ENCODE results near the gene ALLC.
"Not testable (repeated sequence)": the region's sequence is repeated elsewhere in the genome, so short reads cannot be mapped to it uniquely, and the experiment has no call there.

The ALLC gene

GRCh38 chr2:3626118-3626811, 31.7 kb upstream of the ALLC start:
- no peak for DNase-seq (ENCODE audit: low spot score)

GRCh38 chr2:3626812-3627499, 31.0 kb upstream of the ALLC start:
- no peak for DNase-seq (ENCODE audit: low spot score)

- DNase-seq (ENCODE audit: low spot score), result no peak
These were observed 30.4 kb upstream of the ALLC start for GRCh38 chr2:3627500-3628100.

DNA sequence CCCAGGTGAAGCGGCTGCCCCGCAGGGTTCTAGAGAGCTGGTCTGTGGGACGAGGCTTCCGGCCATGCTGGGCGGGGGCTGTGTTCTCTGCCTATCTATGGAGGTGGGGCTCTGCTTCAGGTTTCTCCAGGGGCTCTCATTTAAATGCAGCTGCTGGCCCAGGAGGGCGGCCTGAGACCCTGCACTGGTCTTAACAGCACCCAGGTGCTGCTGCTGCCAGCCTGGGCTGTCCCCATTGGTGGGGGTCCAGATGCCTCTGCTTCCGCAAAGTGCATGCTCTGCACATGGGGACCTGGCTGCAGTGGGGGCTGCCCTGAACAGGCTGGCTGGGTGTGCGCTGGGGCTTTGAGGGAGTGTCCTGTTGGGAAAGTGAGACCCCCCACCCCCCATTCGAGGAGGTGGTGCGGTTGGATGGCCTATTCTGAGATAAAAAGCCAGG, 29.7 kb upstream of the ALLC start:
- DNase-seq (ENCODE audit: low spot score), result no peak

- DNase-seq (ENCODE audit: low spot score), result no peak
These were observed 29.2 kb upstream of the ALLC start for GRCh38 chr2:3628800-3629199.

DNA sequence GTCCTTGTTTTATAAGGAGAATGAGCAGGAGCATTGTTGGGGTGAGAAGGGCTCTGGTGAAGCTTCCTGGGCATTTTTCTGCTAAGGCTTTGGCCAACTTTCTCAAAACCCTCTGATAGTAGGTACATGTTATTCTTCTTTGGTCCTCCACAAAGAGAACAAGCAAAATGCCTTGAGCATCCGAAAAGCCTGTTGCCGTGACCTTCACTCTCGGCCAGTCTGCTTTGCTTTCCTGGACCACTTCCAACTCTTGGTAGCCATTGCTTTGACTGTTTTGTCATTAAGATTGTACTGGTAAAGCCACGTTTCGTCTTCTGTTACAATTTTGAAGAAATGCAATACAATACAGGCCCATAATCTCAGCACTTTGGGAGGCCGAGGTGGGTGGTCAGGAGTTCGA, 27.4 kb upstream of the ALLC start:
- no peak for DNase-seq (ENCODE audit: low spot score)

DNA sequence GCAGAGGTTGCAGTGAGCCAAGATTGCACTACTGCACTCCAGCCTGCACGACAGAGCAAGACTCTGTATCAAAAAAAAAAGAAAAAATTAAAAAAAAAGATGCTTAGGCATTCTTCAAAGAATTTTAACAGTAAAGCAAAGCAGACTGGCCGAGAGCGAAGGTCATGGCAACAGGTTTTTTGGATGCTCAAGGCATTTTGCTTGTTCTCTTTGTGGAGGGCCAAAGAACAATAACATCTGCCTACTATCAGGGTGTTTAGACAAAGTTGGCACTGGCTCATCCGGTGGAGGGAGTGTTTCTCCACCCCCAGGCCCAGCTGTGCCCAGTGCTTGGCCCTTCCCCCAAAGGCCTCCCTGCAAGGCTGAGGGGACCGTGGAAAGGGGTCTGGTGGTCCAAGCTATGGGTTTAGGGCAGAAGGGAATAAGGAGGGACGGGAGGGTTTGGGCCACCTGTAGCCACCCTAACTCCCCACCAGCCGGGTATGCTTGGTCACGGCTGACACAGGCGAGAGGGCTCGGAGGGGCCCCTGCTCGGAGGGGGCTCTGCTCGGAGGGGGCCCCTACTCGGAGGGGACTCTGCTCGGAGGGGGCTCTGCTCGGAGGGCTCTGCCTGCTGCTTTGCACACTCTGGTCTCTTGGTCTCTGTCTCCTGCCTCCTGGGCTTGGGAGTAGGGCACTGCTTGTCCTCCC, 26.7 kb upstream of the ALLC start:
- no peak for DNase-seq (ENCODE audit: low spot score)

DNA sequence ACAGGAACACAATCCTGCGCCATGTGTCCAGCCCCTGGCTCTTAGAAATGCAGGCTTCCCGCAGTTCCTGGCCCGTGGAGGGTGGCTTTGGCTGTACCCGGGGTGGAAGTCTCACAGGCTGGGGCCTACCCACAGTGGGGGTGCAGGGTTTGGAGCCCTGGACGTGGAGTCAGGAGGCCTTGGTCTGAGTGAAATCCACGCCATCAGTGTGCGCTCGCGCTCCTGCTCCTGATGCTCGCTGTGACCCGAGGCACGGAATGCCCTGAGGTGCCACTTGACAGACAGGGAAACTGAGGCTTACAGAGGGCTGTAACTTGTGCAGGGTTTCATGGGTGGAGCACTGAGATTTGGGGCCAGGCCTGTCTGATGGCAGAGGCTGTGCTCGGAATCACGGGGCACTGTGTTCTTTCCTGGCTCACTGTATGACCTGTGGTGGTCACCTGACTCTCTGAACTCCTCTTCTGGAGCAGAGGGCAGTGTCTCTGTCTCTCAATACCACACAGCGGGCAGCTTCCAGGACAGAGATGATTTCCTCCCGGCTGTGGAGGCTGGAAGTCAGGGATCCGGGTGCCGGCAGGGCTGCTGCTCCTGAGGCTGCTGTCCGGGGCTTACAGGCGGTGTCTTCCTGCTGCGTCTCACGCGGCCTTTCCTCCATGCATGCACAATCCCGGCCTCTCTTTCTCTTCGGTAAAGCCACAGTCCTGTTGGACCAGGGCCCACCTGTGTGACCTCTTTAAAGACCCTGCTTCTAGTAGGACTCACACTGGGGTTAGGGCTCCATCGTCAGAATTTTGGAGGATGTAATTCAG, 25.9 kb upstream of the ALLC start:
- DNase-seq (ENCODE audit: low spot score), result no peak

DNA sequence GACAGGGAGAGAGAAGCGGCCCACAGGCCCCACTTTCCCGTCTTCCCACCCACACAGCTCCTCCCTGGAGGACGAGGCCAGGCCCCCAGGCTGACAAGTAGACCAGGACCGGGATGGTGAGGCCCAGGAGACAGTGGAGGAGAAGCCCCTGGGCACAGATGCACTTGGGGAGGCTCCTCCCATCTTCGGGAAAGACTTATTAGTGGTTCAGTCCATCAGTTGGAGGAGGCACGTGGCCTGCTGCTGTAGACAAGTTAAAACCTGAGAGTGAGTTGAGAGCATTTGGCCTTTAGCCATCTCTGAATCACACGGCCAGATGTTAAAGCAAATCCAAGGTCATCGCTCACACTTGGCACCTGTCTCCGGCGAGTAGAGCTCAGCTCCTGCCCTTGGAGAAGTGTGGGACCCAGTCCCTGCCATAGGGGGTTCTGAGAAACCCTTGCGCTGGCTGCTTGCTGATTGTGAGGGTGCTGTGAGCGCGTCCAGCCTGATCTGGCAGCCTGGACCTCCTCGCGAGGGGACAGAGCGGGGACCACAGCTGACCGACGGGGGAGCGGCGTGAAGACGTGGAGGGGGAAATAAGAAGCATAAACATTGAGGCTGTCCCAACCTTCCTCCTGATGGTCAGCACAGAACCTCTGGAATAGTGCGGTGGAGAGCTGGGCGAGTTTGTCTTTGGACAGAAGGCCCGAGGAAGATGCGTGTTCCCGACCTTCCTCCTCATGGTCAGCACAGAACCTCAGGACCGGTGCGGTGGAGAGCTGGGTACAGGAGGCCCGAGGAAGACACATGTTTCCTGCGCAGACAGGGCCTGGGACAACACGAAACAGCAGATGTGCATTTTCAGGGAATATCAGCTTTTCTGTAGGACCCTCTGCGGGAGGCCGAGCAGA, 24.7 kb upstream of the ALLC start:
- no peak for DNase-seq (ENCODE audit: low spot score)

DNA sequence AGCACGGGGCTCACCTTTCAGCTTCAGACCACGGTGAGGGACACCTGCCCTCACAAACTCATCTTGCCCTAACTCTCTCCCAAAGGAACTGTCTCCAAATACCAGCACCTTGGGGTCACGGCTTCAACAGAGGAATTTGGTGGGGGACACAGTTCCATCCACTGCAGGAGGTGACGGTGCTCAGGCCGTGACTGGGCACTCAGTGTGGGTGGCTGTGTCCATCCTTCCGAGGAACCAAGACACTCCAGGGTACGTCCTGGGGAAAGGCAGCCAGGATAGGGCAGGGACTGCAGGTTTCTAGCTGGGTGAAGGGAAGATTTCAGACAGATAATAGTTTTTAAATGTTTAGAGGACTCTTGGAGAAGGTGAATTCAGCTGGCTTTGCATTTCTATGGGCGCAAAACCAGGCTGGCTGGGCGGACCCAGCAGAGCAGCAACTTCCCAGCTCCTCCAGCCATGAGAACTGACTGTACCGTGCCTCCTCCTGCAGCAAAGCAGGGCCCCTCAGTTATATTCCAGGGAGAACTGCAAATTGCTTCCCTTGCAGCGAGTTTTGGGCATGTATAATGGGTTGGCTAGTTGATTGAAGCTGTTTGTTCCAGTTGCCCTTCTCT, 23.9 kb upstream of the ALLC start:
- DNase-seq (ENCODE audit: low spot score), result no peak

- DNase-seq (ENCODE audit: low spot score), result no peak
These were observed 23.3 kb upstream of the ALLC start for GRCh38 chr2:3634596-3635121.

DNA sequence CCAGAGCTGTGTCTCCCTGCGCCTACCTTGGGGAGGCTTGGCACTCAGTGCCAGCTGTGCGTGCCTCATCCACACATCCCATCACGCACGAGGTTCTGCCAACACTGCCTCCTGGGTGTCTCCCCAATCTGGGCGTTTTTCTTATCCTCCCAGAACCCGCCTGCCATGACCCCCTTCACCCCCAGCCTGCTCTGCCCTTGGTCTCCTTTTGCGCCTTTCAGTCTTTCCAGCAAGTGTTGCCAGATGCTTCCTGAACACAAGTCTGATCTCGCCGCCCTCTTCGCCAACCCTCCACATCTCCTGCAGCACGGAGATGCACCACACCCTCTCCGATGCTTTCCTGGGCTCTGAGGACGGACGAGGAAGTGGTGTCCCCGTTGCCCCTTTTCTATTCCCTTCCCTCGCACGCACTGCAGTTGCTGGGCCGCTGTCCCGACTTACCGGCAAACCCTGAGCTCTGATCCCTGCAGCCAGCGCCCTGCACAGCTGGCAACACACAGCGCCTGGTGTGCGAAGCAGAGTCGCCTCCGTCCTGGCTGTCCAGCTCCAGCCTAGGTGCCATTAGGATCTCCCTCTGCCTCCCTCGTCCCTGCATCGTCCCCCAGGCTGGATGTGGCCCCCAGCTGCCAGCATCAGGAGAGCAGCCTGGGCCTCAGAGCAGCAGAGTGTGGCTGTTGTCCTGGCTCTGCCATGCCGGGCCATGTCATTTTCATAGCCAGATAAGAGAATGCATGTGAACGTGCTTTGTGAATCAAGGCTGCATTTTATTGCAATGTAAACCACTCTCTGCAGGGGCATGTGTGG, 22.6 kb upstream of the ALLC start:
- DNase-seq (ENCODE audit: low spot score), result no peak

DNA sequence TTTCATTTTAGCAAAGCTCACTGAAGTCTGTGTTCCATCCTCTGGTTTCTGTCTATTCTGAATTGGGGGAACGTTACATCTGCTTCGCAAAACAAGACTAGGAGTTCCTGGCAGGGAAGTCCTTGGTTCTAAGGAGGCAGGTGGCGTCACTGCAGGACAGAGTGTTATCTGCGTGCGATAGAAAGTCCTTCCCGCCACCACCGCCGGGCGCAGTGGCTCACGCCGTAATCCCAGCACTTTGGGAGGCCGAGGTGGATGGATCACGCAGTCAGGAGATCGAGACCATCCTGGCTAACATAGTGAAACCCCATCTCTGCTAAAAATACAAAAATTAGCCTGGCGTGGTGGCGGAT, 22.0 kb upstream of the ALLC start:
- DNase-seq (ENCODE audit: low spot score), result not testable (repeated sequence)

DNA sequence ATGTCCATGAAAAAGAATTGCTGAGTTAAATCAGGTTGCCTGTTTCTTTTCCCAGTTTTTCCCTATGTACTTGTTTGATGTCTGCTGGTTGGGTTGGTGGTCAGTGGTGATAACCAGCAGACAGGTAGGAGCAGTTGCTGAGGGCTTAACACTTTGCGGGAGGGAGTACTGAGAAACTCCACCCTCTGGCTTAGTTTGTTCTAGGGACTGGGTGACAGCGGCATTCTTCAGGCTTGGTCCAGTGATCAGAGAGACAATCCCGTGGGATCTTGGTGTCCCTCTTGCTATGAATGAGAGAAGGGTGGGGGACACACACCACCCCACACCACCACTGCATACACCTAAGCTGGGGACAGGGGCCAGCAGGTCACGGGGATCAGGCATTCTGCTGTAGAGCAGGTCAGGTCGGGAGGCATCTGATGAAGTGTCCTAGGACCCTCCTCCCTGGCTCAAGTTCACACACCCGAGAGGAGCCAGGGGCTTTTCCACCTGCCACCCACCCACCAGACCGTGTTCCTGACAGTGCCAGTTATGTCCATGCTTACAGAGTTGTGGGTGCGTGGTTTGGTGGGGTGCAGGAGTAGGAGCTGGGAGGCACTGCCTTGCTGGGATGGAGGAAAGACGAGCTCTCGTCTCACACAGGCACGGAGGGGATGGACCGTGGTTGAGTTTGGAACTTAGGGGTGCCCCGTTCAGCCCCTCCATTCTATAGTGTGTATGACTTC, 21.3 kb upstream of the ALLC start:
- DNase-seq (ENCODE audit: low spot score), result no peak

DNA sequence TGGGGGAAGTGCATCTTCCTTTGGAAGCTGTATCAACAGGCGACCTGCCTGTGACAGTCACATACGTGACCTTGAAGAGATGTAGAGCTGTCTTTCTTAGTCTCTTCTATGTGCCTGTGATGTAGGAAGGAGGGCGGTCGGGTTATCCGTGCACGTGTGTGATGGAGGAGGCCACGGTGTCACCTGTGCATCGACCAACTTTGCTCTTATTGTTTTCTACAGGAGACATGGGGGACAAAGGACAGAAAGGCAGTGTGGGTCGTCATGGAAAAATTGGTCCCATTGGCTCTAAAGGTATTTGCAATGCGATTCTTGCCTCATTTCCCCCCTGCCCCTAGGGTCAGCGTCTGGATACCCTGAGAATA, 20.7 kb upstream of the ALLC start:
- no peak for DNase-seq (ENCODE audit: low spot score)

GRCh38 chr2:3637692-3638455, 20.1 kb upstream of the ALLC start:
- DNase-seq (ENCODE audit: low spot score), result no peak

- DNase-seq (ENCODE audit: low spot score), result no peak
These were observed 19.6 kb upstream of the ALLC start for GRCh38 chr2:3638456-3638810.

DNA sequence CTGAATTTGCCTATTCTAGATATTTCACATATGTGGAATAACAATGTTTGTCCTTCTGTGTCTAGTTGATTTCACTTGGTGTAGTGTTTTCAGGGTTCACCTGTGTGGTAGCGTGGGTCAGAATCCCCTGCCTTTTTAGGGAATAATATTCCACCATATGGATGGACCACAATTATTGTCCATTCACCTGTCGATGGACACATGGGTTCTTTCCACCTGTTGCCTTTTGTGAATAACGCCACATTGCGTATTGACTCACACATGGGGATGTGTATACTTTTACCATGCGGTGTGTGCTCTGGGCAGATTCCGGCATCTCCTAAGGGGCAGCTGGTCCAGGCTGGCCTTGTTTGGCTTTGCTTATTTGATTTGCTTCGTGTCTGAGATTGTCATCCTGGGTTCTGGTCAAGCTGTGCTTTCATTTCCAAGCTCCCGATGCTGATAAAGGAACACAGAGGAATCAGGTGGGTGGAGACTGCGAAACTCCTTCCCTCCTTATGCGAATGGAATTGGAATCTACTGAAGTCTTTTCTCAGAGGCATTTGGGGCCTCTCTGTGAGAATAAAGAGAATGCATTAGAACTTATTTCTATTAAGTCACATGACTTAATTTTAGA, 18.9 kb upstream of the ALLC start:
- no peak for DNase-seq (ENCODE audit: low spot score)
